GM18520 (cell line): ENCODE results near the gene YKT6.
"Not testable (repeated sequence)": the region's sequence is repeated elsewhere in the genome, so short reads cannot be mapped to it uniquely, and the experiment has no call there.

Experiments used
- ATAC-seq: cut with Tn5 transposase; IDR thresholded peaks from one replicate; pipeline ENCODE4 v1.9.1; 2021; ENCODE audit not compliant: unreplicated experiment

YKT6 gene

GRCh38 chr7:44172352-44172751, 28.4 kb upstream of the YKT6 start:
- no peak for ATAC-seq

- no peak for ATAC-seq
Measured at GRCh38 chr7:44172803-44173424, 27.9 kb upstream of the YKT6 start.

GRCh38 chr7:44173911-44174693, 26.7 kb upstream of the YKT6 start:
- ATAC-seq: no peak

GRCh38 chr7:44174694-44174948, 26.2 kb upstream of the YKT6 start:
- not testable (repeated sequence) for ATAC-seq

GRCh38 chr7:44175730-44176129, 25.0 kb upstream of the YKT6 start:
- ATAC-seq: no peak

GRCh38 chr7:44176486-44176885, 24.3 kb upstream of the YKT6 start:
- no peak for ATAC-seq

- ATAC-seq: no peak
Measured at GRCh38 chr7:44177570-44178131, 23.1 kb upstream of the YKT6 start.

GRCh38 chr7:44180631-44181030, 20.1 kb upstream of the YKT6 start:
- no peak for ATAC-seq

GRCh38 chr7:44182827-44183226, 18.0 kb upstream of the YKT6 start:
- ATAC-seq: no peak

GRCh38 chr7:44183386-44183785, 17.4 kb upstream of the YKT6 start:
- ATAC-seq: no peak

GRCh38 chr7:44184206-44184872, 16.4 kb upstream of the YKT6 start:
- no peak for ATAC-seq

- ATAC-seq: no peak
Measured at GRCh38 chr7:44184873-44185446, 15.8 kb upstream of the YKT6 start.

- no peak for ATAC-seq
Measured at GRCh38 chr7:44185729-44186128, 15.0 kb upstream of the YKT6 start.

- no peak for ATAC-seq
Measured at GRCh38 chr7:44186736-44187135, 14.0 kb upstream of the YKT6 start.

GRCh38 chr7:44187636-44188416, 13.0 kb upstream of the YKT6 start:
- ATAC-seq: no peak

- no peak for ATAC-seq
Measured at GRCh38 chr7:44188480-44189225, 12.1 kb upstream of the YKT6 start.

GRCh38 chr7:44189286-44189992, 11.3 kb upstream of the YKT6 start, which contains the start of gene GCK:
Gene GCK, minus strand, starts transcription at chr7:44189439. Its CDS starts 486 bp downstream, at chr7:44188953.
- no peak for ATAC-seq

GRCh38 chr7:44189993-44190872, 10.5 kb upstream of the YKT6 start:
- no peak for ATAC-seq

GRCh38 chr7:44191171-44191570, 9.6 kb upstream of the YKT6 start:
- ATAC-seq: no peak
